Measurements from ENCODE around the gene HNRNPR.

HNRNPR gene

GRCh38 chr1:23341931-23342692 is 2.0 kb downstream of the HNRNPR start:
- TF ChIP-seq REST (IDR thresholded peaks at IDR 0.05; ENCODE audit: insufficient read depth in 1 of 2, low read depth in 2 of 2, low read length in 2 of 2), result no peak
- no peak for TF ChIP-seq POLR2AphosphoS5 (IDR thresholded peaks at IDR 0.05; ENCODE audit: low read depth, low read length)
- TF ChIP-seq TAF1 (IDR thresholded peaks at IDR 0.05; ENCODE audit: borderline replicate concordance, insufficient read depth, low read length), result no peak
- TF ChIP-seq SIN3A (IDR thresholded peaks at IDR 0.05; ENCODE audit: borderline replicate concordance, insufficient read depth, low read length), result no peak
- no peak for TF ChIP-seq FOXP2 (optimal IDR thresholded peaks at IDR 0.05; ENCODE audit: borderline replicate concordance, extremely low read depth, extremely low read length, insufficient read depth)

DNA sequence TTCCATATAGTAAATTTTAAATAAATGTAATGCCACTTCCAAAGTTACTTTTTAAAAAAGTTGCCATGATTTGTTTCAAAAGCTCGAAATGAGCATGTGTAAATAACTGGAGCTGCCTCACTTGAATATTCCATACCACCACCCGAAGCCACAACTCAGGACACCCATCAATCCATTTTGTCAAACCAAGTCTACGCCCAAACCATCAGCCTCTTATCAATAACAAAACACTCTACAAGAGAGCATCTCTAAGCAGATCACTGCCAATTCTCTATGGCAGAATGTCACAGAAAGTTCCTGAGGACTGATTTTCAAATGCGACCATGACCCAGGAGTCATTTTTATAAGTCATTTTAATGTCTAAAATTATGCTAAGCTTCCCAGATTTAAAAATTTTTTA is 4.5 kb downstream of the HNRNPR start:
- TF ChIP-seq SIN3A (IDR thresholded peaks at IDR 0.05; ENCODE audit: borderline replicate concordance, insufficient read depth, low read length), result no peak
- TF ChIP-seq TAF1 (IDR thresholded peaks at IDR 0.05; ENCODE audit: borderline replicate concordance, insufficient read depth, low read length), result no peak
- no peak for TF ChIP-seq REST (IDR thresholded peaks at IDR 0.05; ENCODE audit: insufficient read depth in 1 of 2, low read depth in 2 of 2, low read length in 2 of 2)
- no peak for TF ChIP-seq POLR2AphosphoS5 (IDR thresholded peaks at IDR 0.05; ENCODE audit: low read depth, low read length)
- no peak for TF ChIP-seq FOXP2 (optimal IDR thresholded peaks at IDR 0.05; ENCODE audit: borderline replicate concordance, extremely low read depth, extremely low read length, insufficient read depth)

GRCh38 chr1:23337869-23338268 is 6.2 kb downstream of the HNRNPR start:
- TF ChIP-seq FOXP2 (optimal IDR thresholded peaks at IDR 0.05; ENCODE audit: borderline replicate concordance, extremely low read depth, extremely low read length, insufficient read depth), result no peak

GRCh38 chr1:23331713-23332112 is 12.4 kb downstream of the HNRNPR start:
- TF ChIP-seq SIN3A (IDR thresholded peaks at IDR 0.05; ENCODE audit: borderline replicate concordance, insufficient read depth, low read length) (no peak), POLR2AphosphoS5 (IDR thresholded peaks at IDR 0.05; ENCODE audit: low read depth, low read length) (no peak), TAF1 (IDR thresholded peaks at IDR 0.05; ENCODE audit: borderline replicate concordance, insufficient read depth, low read length) (no peak)

DNA sequence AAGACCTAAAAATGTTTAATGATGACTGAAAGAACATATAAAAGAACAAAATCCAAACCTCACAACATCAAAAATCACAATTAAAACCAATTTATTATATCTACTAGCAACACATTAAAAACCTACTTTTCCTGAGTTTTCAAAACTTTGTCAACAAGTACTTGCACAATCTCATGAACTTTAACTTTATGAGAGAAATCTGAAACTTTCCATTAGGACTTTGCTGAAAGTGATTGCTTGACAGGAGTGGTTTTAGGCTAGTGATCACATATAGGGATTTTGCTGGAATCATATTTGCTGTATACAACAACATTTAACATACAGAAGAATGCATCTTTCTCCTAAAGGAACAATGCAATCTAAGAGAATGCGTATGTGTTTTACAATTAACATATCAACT is 13.2 kb downstream of the HNRNPR start:
- TF ChIP-seq POLR2AphosphoS5 (IDR thresholded peaks at IDR 0.05; ENCODE audit: low read depth, low read length) (no peak), SIN3A (IDR thresholded peaks at IDR 0.05; ENCODE audit: borderline replicate concordance, insufficient read depth, low read length) (no peak), TAF1 (IDR thresholded peaks at IDR 0.05; ENCODE audit: borderline replicate concordance, insufficient read depth, low read length) (no peak)

- no peak for TF ChIP-seq FOXP2 (optimal IDR thresholded peaks at IDR 0.05; ENCODE audit: borderline replicate concordance, extremely low read depth, extremely low read length, insufficient read depth)
- no peak for TF ChIP-seq TAF1 (IDR thresholded peaks at IDR 0.05; ENCODE audit: borderline replicate concordance, insufficient read depth, low read length)
- no peak for TF ChIP-seq REST (IDR thresholded peaks at IDR 0.05; ENCODE audit: insufficient read depth in 1 of 2, low read depth in 2 of 2, low read length in 2 of 2)
- TF ChIP-seq SIN3A (IDR thresholded peaks at IDR 0.05; ENCODE audit: borderline replicate concordance, insufficient read depth, low read length), result no peak
- no peak for TF ChIP-seq POLR2AphosphoS5 (IDR thresholded peaks at IDR 0.05; ENCODE audit: low read depth, low read length)
Observed at GRCh38 chr1:23325393-23325792, 18.7 kb downstream of the HNRNPR start.

Measured in PFSK-1 (cell line).